H1 (cell line): Measurements from ENCODE around the gene SMG9. TPM values are rescaled to one million over a fixed set of nuclear protein-coding genes. Genes with fewer than 3 reads are reported as not detected.

ENCODE experiments used
- SIN3A ChIP-seq, 2 experiments: IDR thresholded peaks in 1 of 2; conservative IDR thresholded peaks in 1 of 2; 2 replicates each; pipeline ENCODE4 v1.6.1; 2011 to 2012; ENCODE audit warnings: low read length in 2 of 2, improper control_type of control experiment in 1 of 2, low read depth in 1 of 2, mild to moderate bottlenecking in 1 of 2
- polyA plus RNA-seq, 7 experiments: library from polyadenylated mRNA; depleted of rRNA in 3 of 7; stranded (reverse) in 5 of 7; unstranded in 2 of 7; fragments of >200 nt in 5 of 7; fragments of 200-250 nt in 2 of 7; gene quantifications; 1 replicate in 5 of 7; 2 replicates in 1 of 7; 4 replicates in 1 of 7; pipeline versions ENCODE4 v1.2.1 to v1.2.3, GENCODE V29; 2011 to 2013; ENCODE audit warnings: missing spikeins in 2 of 7, mixed read lengths in 2 of 7
- total RNA-seq: library from RNA; stranded (reverse); fragmentation: NEBNext Ultra II Directional; extraction: Animal tissue kit (Norgen Biotek cat#: 25700); gene quantifications from 2 replicates; pipeline ENCODE4 v1.2.1, GENCODE V29; 2021

SMG9 gene
- total and polyA plus RNA-seq, 2 of the 8 experiments (the other 6 are each of a cell fraction or from before 2014, with no cell fraction given), result 20.4 to 28.7 TPM

DNA sequence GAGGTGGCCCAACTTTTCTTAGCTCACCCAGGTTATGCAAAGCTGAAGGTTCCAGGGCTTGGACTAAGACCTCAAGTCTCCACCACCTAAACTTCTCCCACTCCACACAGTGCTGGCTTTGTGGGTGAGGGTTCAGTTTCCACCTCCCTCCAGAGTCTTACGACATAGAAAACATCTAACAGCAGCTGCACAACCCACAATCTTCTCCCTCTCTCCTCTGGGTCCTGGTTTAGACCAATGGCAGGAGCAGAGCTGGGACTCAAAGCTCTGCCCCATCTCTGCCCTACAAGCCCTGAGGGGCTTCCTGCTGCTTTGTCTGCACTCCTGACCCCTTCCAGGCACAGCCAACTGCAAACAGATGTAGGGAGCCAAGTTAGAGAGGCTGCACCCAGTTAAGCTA is 22.9 kb downstream of the SMG9 start (continued):
- no peak for TF ChIP-seq SIN3A (conservative IDR thresholded peaks at IDR 0.05 in 1 of 2, IDR thresholded peaks at IDR 0.05 in 1 of 2; ENCODE audit: low read depth in 1 of 2, low read length in 2 of 2)
